Testis (tissue), 3 donors: ENCODE data around the gene CWC25. TPM values are rescaled to one million over a fixed set of nuclear protein-coding genes. Genes with fewer than 3 reads are reported as not detected.

Source experiments
- DNase-seq: peaks from one replicate; pipeline ENCODE4 v3.0.0-alpha.2; 2019
- H3K27ac ChIP-seq, 2 donors: fragments of 200-600 bp; sonication (generic); one replicate each; pipeline ENCODE4 v1.5.1; 2019
- H3K27me3 ChIP-seq: fragments of 200-600 bp; sonication (generic); one replicate; pipeline ENCODE4 v1.5.1; 2019
- H3K36me3 ChIP-seq: fragments of 200-600 bp; sonication (generic); one replicate; pipeline ENCODE4 v1.5.1; 2017; ENCODE audit warnings: low read depth; ENCODE audit errors: missing control alignments
- H3K4me1 ChIP-seq: fragments of 200-600 bp; sonication (generic); one replicate; pipeline ENCODE4 v1.5.1; 2019
- H3K4me3 ChIP-seq, 2 donors: fragments of 200-600 bp; sonication (generic); one replicate each; pipeline ENCODE4 v1.5.1; 2017 to 2019
- H3K9me3 ChIP-seq: fragments of 200-600 bp; sonication (generic); one replicate; pipeline ENCODE4 v1.5.1; 2017
- POLR2A ChIP-seq: fragments of 450-650 bp; IDR thresholded peaks from one replicate; pipeline ENCODE4 v1.6.1; 2017; ENCODE audit warnings: antibody characterized with exemption, mild to moderate bottlenecking, moderate library complexity
- WGBS, 2 donors: methylation state at CpG; one replicate each; pipeline ENCODE4 v1.1.5; 2018; 5-methylcytosine and 5-hydroxymethylcytosine counted together
- intact Hi-C: fragments of 100-400 bp; cut with DNase I; formaldehyde crosslinking; loops from one replicate; pipeline ENCODE4 v1.15.1; 2023; ENCODE audit warnings: low total_unique reads
- microRNA-seq, 2 donors: library from miRNA; unstranded; fragments of <30 nt; microRNA quantifications; one replicate each; pipeline ENCODE4, GENCODE V29; 2016; ENCODE audit warnings: borderline number of aligned reads in 2 of 2, borderline replicate concordance in 1 of 2
- polyA plus RNA-seq: library from polyadenylated mRNA; stranded (reverse); fragments of 350-450 nt; fragmentation: Illumina TruSeq; extraction: RNeasy Lipid Tissue Mini Kit (QIAGEN cat#74804); gene quantifications from one replicate; pipeline ENCODE4 v1.2.3, GENCODE V29; 2014; ENCODE audit warnings: low read depth, low replicate concordance; ENCODE audit not compliant: insufficient read depth
- small RNA-seq, 2 donors: library from RNA; depleted of rRNA; stranded (forward); fragments of <200 nt; gene quantifications; one replicate each; pipeline ENCODE3, GENCODE V24; 2016
- total RNA-seq, 2 donors: library from RNA; depleted of rRNA; stranded (reverse); fragments of >200 nt; gene quantifications; one replicate each; pipeline ENCODE4 v1.2.3, GENCODE V29; 2016
- TF ChIP-seq, protein P1 (sequence below), 3 experiments: fragments of 450-650 bp in 2 of 3; fragments of 200-600 bp in 1 of 3; sonication (generic) in 1 of 3; IDR thresholded peaks; one replicate each; pipeline ENCODE4 v1.5.1; 2016 to 2019; ENCODE audit warnings: antibody characterized with exemption in 3 of 3, mild to moderate bottlenecking in 2 of 3, moderate library complexity in 1 of 3

CWC25 gene
- total and polyA plus RNA-seq, 3 donors from 2014 or later, result 23.9 to 67.1 (median 41.9) TPM

DNA sequence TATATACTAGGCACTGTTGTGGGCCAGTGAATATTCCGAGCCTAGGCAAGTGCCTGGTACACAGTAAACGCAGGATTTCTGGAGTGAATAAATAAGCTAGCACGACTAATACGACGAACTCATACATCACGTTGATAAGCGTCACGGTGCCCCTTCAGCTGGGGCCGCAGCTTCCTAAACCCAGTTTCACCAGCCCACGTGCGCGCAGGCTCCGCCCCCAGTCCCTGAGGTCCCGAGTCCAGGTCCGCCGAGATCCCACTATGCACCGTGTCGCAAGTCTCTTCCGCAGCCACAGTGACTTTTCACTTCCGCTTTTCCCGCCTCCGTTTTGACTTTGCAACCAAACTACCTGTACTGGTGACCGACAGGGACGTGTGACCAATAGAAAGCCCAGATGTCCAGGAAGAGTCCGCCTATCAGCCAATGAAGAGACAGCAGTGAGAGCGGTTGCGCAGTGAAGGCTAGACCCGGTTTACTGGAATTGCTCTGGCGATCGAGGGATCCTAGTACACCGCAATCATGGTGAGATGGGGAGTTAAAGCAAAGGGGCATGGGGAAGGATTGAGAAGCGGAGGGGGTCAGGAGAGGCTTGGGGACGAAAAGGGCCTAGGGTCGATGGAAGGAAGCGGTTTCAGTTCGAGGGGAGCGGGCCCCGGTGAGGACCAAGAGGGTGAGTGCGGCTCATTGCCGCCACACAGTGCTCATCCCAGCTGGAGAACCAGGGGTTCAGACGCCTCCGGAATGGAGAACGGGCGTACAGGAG lies 72.6 kb downstream of the CWC25 start, which contains the start of gene PSMB3:
TSS of gene PSMB3 (plus strand) at position 434 of the 763 bp plus-strand sequence. CDS start at position 520, 86 bp downstream.
- WGBS, 2 donors, result 1% methylated on average over 38 to 44 of the region's 44 CpGs
- intact Hi-C loops, result no loop called here
- Histone ChIP-seq H3K27me3 (no peaks in the 10 kb centered on the region), H3K27ac (peak within 1 kb of the TSS; percentile 39 to 76), H3K4me3 (peak within 1 kb of the TSS; percentile 84 to 93), H3K4me1 (peaks cover 22% of the 10 kb centered on the region), H3K36me3 (no peaks in the 10 kb centered on the region), H3K9me3 (no peaks in the 10 kb centered on the region)
- DNase-seq, result peak; percentile 100
- TF ChIP-seq POLR2A, result no peak
- TF ChIP-seq, protein P1, sequence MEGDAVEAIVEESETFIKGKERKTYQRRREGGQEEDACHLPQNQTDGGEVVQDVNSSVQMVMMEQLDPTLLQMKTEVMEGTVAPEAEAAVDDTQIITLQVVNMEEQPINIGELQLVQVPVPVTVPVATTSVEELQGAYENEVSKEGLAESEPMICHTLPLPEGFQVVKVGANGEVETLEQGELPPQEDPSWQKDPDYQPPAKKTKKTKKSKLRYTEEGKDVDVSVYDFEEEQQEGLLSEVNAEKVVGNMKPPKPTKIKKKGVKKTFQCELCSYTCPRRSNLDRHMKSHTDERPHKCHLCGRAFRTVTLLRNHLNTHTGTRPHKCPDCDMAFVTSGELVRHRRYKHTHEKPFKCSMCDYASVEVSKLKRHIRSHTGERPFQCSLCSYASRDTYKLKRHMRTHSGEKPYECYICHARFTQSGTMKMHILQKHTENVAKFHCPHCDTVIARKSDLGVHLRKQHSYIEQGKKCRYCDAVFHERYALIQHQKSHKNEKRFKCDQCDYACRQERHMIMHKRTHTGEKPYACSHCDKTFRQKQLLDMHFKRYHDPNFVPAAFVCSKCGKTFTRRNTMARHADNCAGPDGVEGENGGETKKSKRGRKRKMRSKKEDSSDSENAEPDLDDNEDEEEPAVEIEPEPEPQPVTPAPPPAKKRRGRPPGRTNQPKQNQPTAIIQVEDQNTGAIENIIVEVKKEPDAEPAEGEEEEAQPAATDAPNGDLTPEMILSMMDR (IDR thresholded peaks at IDR 0.05), result peak in 2 of 3 experiments; percentile 2 to 26

DNA sequence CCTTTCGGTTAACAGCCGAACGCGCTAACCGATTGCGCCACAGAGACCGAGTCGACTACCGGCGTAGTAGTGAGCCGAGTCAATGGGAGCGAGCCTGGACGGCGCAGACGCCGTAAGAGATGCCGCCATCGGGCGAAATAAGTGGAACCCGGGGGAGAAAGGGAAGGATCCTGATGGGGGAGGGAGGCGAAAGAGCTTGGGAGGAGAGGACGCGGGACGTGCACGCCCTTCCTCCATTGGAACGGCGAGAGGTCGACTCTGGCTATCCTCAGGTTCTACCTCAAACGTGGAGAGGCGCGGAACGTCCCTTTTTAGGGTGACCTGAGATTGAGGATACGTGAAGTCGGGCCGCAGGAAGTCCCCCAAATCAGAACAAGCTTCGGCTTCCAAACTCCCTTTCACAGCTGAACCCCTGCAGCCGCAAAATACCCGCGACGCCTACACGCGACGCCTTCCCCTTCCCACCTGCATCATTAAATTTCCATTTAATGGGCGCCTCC lies 73.3 kb downstream of the CWC25 start:
- Histone ChIP-seq H3K27ac (peak overlapping the region; percentile 39 to 76), H3K4me1 (peaks cover 26% of the 10 kb centered on the region), H3K36me3 (no peaks in the 10 kb centered on the region), H3K27me3 (no peaks in the 10 kb centered on the region), H3K9me3 (no peaks in the 10 kb centered on the region), H3K4me3 (peak overlapping the region; percentile 84 to 93)
- TF ChIP-seq, protein P1 (IDR thresholded peaks at IDR 0.05), result no peak
- no peak for TF ChIP-seq POLR2A
- WGBS, 2 donors, result 0 to 1% methylated on average over 44 of the region's 44 CpGs
- intact Hi-C loops, result no loop called here
- DNase-seq, result peak; percentile 92

DNA sequence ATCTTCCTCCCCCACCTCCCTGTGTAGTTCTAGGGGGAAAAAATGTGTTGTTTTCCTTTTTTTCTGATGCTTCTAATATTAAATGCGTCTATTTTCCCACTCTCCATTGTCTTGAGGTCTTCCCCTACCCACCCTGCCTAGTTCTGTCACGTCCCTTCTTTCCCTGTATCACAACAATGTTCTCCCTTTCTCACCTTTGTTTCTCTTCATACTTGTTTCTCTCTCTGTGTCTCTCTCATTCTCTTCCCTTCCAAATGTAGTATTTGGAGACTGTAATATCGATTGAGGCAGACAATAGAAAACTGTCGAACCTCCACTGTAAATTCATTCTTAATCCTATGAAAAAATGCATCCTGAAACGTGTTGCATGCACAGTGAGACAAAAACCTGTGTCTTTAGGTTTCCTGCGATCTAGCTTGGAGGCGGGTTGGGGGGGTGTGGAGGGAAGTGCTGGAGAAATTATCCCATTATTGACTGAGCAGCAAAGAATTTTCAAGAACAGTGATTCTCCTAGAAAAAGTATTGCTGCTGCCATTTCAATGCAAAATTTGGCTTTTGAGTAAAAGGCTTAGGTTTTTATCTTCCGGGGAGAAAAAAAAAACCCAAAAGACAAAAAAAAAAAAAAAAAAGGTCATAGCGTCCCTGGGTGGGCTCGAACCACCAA lies 73.8 kb downstream of the CWC25 start:
- intact Hi-C loops, result no loop called here
- 3 to 4% methylated on average over 10 of the region's 10 CpGs for WGBS, 2 donors

More for the DNA sequence above, 73.8 kb downstream of the CWC25 start:
- Histone ChIP-seq H3K4me3 (peak overlapping the region; percentile 84 to 93), H3K9me3 (no peaks in the 10 kb centered on the region), H3K36me3 (no peaks in the 10 kb centered on the region), H3K4me1 (peaks cover 32% of the 10 kb centered on the region), H3K27me3 (no peaks in the 10 kb centered on the region), H3K27ac (peak overlapping the region in 1 of 2 donors; percentile 76)
- DNase-seq, result no peak
- no peak for TF ChIP-seq POLR2A
- TF ChIP-seq, protein P1 (IDR thresholded peaks at IDR 0.05), result no peak

Small RNAs within 50 kb of the gene (microRNA-seq; reads per million reads assigned to microRNA genes)
- 0 reads per million in 2 donors for gene MIR4727

Small RNAs within 50 kb of the gene (small RNA-seq; reads per million reads assigned to genes)
- gene MIR4727, result 0 reads per million in 2 donors
- 0 reads per million in 2 donors for gene RNU6-866P
- 0 reads per million in 2 donors for gene SNORA21
- 0 reads per million in 2 donors for gene SNORA21B

Other genes with a start within 250 kb of the CWC25 start
- 1 to 10 TPM; 6.2 to 8.9 TPM for gene SRCIN1, start 219.4 kb downstream of the CWC25 start, total RNA-seq
- 3.2 TPM for gene SRCIN1, start 219.4 kb downstream of the CWC25 start, polyA plus RNA-seq
- 10 to 100 TPM; 16.8 to 19.4 TPM for gene EPOP, start 150.4 kb downstream of the CWC25 start, total RNA-seq
- 18.6 TPM for gene EPOP, start 150.4 kb downstream of the CWC25 start, polyA plus RNA-seq
- gene MLLT6, start 120.0 kb downstream of the CWC25 start, total RNA-seq, result 100 to 1,000 TPM; 157 to 176 TPM
- gene MLLT6, start 120.0 kb downstream of the CWC25 start, polyA plus RNA-seq, result 86.9 TPM
- gene CISD3, start 95.0 kb downstream of the CWC25 start, total RNA-seq, result 10 to 100 TPM; 13.9 to 14.3 TPM
- 25.7 TPM for gene CISD3, start 95.0 kb downstream of the CWC25 start, polyA plus RNA-seq
- 10 to 100 TPM in 1 of 2 donors, 1 to 10 TPM in 1; 8.1 to 20.9 TPM for gene PCGF2, start 77.0 kb downstream of the CWC25 start, total RNA-seq
- 21.2 TPM for gene PCGF2, start 77.0 kb downstream of the CWC25 start, polyA plus RNA-seq
- gene PSMB3, start 72.6 kb downstream of the CWC25 start, total RNA-seq, result 100 to 1,000 TPM; 111 to 113 TPM
- gene PSMB3, start 72.6 kb downstream of the CWC25 start, polyA plus RNA-seq, result 144 TPM
- gene PIP4K2B, start 25.8 kb downstream of the CWC25 start, total RNA-seq, result 10 to 100 TPM; 47.2 to 56.7 TPM
- gene PIP4K2B, start 25.8 kb downstream of the CWC25 start, polyA plus RNA-seq, result 34.8 TPM
- 100 to 1,000 TPM; 406 to 746 TPM for gene RPL23, start 28.4 kb upstream of the CWC25 start, total RNA-seq
- 912 TPM for gene RPL23, start 28.4 kb upstream of the CWC25 start, polyA plus RNA-seq
- 10 to 100 TPM; 60.3 to 83.2 TPM for gene LASP1, start 44.7 kb upstream of the CWC25 start, total RNA-seq
- 58.2 TPM for gene LASP1, start 44.7 kb upstream of the CWC25 start, polyA plus RNA-seq
- 10 to 100 TPM in 1 of 2 donors, 1 to 10 TPM in 1; 6.3 to 11.6 TPM for gene FBXO47, start 142.1 kb upstream of the CWC25 start, total RNA-seq
- gene FBXO47, start 142.1 kb upstream of the CWC25 start, polyA plus RNA-seq, result 5.8 TPM